Inflammatory macrophage (primary cell): ENCODE measurements around the gene MCF2L.

ENCODE experiments used
- DNase-seq, 2 donors: peaks; one replicate each; pipeline ENCODE4 v3.0.0-alpha.2; 2020 to 2022

Gene MCF2L

DNA sequence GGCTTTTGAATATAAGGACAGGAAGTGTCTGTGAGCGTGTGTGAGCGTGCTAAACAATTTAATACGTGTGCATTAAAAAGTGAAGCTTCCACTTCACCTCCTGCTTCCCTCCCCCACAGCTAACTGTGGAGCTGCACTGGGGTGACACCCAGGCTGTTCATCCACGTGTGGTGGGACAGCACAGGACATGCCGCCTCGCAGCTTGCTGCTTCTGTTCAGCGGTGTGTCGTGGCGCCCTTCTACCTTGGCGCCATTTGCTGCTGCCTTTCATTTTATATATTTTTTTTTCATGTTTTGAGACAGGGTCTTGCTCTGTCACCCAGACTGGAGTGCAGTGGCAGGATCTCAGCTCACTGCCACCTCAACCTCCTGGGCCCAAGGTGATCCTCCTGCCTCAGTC lies 63.3 kb downstream of the MCF2L start:
- DNase-seq, result no peak

DNA sequence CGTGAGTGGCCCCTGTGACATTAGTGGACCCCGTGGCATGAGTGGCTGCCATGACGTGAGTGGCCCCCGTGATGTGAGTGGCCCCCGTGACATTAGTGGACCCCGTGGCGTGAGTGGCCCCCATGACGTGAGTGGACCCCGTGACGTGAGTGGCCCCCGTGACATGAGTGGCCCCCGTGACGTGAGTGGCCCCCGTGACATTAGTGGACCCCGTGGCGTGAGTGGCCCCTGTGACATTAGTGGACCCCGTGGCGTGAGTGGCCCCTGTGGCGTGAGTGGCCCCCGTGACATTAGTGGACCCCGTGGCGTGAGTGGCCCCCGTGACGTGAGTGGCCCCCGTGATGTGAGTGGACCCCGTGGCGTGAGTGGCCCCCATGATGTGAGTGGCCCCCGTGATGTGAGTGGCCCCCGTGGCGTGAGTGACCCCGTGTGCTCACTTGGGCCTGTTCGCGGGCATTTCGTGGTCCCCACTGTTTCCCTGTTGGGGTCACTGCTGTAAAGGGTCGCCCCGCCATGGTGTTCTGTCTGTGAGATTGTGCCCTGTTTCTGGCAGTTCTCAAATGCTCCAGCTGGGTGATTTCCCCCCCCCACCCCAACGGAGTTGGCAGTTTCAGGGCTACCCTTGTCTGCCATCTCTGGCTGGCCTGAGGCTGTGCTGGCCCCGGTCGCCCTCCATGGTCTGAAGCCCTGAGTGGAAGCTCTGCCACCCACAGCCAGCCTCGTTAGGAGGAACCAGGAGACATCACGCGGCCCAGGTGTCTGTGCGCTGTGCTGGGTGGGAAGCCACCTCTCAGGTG lies 64.2 kb downstream of the MCF2L start:
- no peak for DNase-seq

DNA sequence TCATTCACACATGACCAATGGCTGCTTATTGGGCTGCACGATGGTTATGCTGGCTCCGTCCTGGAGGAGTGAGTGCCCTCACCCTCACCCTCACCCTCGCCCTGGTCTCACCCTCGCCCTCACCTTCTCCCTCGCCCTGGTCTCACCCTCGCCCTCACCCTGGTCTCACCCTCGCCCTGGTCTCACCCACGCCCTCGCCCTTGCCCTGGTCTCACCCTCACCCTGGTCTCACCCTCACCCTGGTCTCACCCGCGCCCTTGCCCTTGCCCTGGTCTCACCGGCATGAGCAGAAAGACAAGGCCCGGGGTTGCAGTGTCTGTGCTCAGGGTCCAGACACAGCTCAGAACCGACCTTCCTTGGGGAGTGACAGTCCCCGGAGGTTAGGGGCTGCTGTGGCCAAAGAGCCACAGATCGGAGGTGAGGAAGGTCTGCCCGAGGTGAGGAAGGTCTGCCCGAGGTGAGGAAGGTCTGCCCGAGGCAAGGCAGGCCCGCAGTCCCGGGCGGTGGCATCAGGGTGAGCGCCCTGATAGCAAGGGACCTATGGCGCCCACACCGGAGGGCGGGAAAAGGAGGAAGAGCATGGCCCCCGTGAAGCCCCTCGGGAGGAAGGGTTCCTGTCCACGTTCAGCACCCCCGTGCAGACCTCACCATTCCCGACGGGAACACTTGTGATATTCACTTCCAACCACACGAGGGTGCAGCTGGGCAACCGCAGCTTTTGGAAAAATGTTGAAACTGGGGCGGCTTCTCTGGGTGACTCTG lies 65.6 kb downstream of the MCF2L start:
- peak; percentile 27 to 34 for DNase-seq

DNA sequence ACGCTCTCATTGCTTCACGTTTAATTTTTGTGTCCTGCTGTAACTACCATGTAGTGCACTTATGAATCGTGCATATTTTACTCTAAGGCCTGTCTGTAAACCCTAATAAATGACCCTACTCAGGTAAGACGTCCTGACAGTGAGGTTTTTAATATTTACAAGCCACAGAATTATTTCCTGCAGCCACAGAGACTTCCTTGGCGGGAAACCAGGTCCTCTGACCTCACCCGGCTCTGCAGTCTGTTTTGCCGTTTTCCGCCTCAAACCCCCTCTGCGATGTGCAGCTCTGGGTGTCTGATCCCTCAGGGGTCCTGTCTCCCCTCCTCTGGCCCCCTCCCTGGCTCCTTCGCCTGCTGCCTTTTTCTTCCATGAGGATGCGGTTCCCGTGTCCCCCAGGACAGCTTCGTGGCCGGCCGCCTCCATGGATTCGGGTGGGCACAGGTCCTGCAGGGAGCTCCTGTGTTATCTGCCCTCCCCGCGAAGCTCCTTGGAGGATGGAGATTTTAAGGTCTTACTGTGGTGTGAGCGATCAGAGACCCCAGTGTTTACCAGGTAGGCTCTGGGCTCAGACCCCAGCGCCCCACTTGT lies 66.3 kb downstream of the MCF2L start:
- DNase-seq, result no peak

DNA sequence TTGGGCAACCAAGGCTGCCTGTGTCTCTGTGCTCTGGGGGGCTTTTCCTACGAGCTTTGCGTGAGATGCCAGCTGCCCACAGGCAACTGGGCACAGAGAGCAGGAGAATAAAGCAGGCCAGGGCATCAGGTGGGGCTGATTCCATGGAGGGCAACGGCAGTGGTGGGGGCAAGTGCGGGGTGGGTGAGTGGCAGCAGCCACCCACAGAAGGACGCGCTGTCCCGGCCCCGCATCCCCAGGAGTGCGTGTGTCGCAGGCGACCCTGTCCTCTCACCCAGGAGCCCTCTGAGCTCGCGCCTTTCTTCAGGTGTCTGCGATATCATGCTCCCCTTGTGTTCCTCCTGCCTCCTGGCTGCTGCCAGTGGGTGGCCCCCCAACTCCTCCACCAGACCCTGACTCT lies 67.4 kb downstream of the MCF2L start:
- no peak for DNase-seq

DNA sequence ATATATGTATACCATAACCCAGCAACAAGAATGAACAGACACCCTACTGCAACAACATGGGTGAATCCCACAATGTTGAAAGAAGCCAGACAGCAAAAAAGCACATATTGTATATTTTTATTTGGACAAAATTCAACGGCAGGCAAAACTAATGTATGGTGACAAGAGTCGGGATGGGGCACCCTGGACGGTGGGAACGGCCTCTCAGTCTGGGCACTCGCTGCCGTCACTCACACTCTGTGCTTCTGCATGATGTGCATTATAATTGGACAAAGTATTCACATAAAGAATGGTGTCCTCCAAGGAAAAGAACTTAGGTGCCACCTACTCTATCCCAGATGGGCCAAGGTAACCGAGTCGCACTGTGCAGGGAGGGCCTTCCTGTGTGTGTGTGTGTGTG lies 71.0 kb downstream of the MCF2L start:
- no peak for DNase-seq

DNA sequence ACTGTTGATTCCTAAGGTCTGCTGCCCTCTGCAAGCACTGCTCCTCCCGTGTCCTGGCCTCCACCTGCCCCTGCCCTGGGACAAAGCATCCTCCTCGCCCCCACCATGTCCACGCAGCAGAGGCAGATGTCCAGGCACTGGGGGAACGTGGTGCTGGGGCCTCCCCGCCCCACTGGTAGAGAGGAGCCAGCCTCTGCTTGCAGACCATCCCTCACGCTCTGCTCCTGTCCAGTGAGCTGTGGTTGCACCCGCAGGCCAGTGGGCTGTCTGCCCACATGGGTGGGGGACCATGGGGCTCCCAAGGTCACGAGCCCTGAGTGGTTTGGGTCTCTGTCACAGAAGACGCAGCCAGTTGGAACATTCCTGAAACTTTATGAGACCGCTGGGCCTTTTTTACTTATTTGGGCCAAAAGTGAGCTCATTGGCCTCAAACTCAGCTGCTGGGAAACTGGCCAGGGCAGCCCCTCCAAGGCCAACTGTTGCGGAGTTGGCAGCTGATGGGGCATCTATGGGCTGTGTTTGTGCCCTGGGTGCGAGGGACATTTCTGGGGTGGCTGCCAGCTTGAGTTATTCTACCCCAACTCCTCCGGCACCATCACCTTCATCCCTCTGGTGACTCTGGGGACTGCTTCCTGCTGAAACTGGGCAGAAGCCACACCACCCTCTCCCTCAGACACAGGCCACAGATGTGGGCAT lies 71.7 kb downstream of the MCF2L start:
- no peak for DNase-seq

DNA sequence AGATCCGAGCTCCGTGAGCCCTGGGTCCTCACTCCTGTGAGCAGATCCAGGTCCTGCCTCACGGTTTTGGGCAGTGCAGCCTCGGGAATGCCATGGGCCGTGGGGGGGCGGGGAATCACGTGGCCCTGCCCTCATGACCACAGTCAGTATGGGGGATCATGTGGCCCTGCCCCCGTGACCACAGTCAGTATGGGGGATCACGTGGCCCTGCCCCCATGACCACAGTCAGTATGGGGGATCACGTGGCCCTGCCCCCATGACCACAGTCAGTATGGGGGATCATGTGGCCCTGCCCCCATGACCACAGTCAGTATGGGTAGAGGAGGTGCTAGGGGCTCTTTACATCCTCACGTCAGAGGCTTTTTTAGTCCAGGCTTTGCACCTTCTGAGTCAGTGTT lies 72.3 kb downstream of the MCF2L start:
- DNase-seq, result no peak

DNA sequence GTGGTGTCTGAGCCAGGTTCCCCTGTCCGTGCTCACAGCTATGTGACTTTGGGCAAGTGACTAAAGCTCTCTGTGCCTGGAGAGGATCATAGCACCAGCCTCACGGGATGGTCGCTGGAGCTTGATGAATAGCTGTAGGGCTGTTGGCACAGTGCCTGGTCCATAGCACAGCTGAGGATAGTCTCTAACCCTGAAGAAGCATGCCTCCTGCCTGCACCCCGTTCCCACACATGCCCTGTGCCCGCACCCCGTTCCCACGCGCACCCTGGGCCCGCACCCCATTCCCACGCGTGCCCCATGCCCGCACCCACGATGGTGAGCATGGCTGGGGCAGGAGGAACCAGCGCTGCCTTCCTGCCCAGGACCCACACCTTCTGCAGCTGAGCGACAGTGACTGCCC lies 72.9 kb downstream of the MCF2L start:
- DNase-seq, result no peak

DNA sequence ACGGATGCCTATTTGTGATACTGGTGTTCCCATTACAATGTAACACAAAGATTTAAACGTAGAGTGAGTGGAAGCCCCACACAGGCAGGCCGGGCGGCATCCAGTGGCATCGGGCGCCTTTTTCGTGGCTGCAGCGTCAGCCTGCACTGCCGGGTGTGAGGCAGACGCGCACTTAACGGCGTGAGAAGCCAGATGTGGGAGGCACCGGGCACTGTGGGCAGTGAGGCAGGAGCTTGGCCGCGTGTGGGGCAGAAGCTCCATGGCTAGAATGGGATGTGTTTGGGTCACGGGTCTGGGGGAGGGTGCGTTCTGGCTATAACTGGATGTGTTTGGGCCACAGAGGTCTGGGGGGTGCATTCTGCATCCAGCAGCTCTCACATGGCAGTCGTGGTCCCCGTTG lies 73.4 kb downstream of the MCF2L start:
- DNase-seq, result no peak

DNA sequence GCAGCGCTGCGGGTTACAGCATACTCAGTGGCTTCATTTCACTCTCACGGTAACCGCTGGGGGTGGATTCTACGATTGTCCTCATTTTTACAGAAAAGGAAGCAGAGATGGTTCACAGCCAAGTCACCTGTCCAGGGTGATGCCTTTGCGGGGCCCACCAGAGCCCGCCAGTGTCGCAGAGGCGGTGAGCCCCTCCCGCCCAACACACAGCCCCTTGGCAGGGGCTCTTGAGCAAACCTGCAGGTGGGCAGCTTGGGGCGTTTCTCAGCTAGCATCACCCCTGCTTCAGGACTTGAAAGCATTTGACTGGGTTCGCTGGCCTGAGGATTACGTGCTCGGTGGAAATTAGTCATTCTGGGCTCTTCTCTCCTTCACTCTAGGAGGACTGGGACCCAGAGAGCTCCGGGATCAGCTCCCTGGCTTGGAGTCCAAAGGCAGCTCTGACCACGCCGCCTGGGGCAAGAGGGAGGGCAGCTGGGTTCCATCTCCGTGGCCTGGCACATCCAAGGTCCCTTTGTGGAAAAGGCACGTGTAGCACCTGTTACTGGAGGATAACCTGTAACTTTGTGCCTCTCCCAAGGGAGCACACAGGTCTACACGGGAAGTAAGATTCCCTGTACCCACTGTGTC lies 74.1 kb downstream of the MCF2L start:
- no peak for DNase-seq

DNA sequence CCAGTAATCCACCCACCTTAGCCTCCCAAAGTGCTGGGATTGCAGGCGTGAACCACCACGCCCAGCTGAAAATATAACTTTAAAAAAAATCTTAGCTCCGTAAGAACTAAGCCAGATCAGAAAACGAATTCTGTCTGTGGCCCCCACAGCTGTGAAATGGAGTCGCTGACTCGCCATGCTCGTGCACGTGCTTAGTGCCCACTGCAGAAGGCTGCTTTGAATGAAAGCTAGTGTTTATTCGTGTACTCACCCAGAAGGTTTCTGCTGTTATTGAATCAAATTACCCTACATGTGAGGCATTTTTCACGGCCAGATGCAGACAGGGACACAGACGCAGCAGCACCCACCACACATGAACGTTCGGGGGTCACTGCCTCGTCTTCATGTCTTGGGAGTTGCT lies 74.9 kb downstream of the MCF2L start:
- DNase-seq, result no peak

DNA sequence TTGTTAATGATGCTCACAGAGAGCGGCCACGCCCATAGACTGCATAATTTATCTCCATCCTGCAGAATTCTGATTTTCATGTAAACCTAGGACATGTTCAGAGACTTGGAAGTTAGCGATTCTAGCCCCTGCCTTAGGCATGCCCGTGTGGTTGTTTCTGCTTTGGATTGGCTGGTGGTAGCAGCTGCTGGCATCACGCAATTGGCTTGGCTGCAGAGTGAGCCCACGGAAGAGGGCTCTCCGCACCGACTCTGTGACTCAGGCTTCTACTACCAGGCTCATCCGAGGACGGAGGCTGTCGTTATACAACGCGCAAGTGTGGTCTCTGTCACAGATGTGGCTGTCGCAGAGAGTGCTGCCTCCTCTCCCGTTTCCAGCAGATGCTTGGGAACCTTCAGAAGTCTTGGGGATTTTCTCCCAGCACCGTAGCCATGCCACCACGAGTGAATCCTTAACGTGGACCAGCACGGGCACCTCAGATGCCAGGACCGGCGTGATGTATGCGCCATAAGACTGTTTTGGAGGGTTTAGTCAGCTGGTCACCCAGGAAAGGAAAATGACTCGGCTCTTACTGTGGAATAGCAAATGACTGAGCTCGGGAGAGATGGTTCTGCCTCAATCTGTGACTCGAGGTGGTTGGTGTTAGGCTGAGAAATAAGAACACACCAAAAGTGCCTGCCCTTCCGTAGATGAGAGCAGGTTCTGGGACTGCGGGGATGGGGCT lies 75.5 kb downstream of the MCF2L start:
- DNase-seq, result no peak

DNA sequence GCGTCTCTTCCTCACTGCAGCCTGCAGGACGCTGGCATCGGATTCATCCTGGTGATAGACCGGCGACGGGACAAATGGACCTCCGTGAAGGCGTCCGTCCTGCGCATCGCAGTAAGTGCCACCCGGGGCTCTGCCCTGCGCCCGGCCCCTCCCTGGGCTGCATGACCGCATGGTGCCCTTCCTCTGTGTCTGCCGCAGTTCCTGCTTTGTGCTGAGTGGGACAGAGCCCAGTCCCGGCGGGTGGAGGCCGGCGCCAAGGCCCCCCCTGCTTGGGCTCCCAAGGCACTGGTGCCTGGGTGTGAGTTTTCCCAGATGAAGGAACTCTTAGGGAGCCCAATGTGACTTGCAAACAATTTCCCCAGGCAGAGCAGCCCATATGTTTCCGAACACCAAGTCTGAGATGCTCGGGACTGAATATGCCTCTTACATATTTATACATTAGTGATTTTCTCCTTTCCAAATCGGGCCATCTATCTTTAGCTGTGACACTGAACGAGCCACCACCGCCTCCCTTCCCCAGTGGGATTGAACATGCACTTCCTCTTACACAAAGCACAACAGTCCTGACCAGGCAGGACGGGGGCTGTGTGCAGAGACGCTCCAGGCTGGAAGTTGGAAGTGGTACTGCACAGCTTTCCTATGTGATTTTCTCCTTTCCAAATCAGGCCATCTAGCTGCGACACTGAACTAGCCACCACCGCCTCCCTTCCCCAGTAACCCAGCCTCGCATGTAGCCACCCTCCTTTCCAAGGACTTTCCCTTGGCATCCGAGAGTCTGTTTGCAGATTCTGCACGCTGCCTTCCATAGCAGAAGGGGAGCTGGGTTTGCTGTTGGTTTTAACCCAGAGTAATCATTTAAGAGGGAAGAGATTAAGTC lies 76.5 kb downstream of the MCF2L start:
- no peak for DNase-seq

DNA sequence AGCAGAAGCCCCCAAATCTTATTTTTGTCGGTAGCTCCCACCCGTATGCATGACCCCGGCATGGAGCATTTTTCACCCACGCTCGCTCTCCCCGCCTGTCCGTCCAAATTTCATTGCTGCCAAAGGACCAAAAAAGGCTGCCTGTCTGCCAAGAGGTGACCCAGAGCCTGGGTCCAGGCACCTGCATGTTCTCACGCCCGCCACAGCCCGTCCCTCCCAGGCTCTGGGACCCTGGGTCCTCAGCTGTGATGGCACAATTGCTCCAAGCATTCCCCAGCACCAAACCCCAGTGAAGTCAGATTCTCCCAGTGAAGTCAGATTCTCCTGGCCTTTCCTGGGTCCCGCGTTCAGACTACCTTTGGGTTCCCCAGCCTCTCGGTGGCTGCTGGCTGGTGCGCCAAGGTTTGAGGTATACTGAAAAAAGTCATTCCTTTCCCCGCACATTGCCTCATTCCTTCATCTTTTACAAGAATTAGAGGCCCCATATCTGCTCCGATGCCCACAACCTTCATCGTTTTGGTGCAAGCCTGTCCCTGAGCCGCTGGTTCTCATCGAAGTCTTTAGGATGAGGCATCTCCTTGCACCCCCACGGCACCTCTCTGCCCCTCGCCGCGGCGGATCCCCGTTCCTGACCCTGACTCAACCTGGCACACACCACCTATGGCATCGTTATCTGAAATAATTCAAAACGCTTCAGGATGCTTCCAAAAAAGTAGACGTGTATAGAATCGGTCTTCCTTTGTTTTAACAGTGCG lies 77.3 kb downstream of the MCF2L start:
- no peak for DNase-seq

DNA sequence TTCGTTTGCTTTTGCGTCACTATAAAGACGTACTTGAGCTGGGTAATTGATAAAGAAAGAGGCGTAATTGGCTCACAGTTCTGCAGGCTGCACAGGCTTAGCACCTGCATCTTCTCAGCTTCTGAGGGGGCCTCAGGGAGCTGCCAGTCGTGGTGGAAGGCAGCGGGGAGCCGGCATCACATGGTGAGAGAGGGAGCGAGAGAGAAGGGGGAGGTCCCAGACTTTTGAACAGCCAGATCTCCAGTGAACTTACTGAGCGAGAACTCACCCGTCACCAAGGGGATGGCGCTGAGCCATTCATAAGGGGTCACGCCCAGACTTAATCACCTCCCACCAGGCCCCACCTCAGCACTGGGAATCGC lies 77.8 kb downstream of the MCF2L start:
- DNase-seq, result no peak

DNA sequence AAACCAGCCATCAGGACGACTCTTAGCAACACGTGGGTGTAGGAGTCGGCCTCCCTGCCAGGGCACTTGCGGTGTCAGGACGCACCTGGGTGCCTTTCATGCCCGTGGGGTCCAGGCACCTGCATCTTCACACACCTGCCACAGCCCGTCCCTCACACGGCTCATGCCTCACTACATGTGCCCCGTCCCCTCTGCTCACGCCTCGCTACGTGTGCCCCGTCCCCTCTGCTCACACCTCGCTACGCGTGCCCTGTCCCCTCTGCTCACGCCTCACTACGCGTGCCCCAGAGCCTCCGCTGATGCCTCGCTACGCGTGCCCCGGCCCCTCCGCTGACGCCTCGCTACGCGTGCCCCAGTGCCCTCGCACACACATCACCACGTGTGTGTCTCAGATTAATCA lies 78.6 kb downstream of the MCF2L start:
- DNase-seq, result no peak

DNA sequence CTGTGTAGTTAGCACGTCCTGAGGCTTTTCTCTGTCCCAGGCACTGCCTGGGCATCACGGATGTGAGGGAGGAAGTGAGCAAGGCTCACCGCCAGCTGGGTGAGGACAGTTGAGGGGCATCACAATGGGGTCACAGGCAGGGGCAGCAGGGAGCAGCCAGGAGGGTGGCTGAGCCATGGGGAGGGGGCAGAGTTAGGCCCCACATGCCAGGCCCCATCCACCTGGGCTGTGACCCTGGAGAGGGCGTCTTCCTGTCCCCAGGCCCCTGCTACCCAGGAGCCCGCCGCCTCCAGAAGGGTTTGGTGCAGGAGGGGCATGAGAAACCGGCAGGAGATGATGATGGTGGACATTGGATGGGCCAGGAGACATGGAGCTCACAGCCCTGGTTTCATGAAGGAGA lies 79.8 kb downstream of the MCF2L start:
- no peak for DNase-seq

DNA sequence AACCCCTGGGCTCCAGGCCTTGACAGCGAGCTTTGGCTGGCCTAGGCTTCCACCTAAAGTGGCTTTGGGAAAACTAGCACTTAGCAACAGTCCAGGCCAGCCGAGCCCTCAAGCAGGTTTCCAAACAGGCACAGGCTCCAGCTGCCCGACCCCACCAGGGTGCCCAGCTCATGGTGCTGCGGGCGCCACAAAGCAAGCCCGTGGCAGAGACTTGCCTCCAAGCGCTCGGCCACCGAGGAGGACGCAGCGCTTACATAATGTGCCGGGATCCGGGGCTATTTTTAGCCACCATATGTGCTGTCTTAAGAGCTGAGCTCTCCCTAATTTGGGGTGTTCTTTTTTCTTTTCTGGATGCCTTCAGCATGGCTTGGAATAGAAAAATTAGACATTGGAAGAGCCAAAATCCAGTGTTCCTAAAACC lies 80.5 kb downstream of the MCF2L start:
- DNase-seq, result no peak

DNA sequence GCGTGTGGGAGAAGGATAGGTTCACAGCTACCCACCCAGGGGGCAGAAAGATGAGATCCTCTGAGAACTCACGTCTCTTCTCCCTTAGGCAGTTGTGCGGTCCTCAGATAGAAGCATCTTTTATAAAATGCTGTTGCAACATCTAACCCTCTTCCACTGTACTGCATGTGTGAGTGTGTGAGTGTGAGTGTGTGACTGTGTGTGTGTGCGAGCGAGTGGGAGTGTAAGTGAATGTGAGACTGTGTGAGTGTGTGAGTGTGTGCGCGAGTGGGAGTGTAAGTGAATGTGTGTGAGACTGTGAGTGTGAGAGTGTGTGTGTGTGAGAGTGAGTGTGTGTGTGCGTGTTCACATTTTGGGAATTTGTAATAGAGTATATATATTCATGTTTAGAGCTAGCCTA lies 81.0 kb downstream of the MCF2L start:
- DNase-seq, result no peak
